HL-60/S4 treated with retinoic acid at 250 ng/mL for 4 days and 3 days (cell line): ENCODE data around the gene CHRNA4.

Source experiments
- in situ Hi-C: fragments of 300-500 bp; cut with MboI; formaldehyde crosslinking; loops from 2 replicates; pipeline ENCODE4 v1.7.0; 2022; ENCODE audit warnings: low sequenced_read_pairs

Gene CHRNA4

DNA sequence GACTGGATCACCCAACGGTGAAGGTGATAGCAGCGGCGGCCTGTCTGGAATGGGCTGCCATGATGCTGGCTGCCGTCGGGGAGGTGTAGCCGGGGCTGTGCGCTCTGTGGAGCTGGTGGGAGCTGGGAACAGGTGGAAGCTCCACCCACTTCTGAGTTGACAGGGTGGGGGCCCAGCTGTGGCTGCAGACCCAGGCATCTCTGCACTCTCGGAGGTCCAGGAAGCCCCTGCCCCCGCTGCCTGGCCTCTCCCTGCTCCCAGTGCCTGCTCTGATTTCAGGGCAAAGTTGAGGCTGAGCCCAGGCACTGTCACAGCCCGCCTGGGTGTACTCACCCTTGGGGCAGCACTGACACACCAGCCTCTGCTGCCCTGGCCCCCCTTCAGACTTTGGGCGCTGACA is 18.1 kb upstream of the CHRNA4 start:
- in situ Hi-C loops, result no loop called here

DNA sequence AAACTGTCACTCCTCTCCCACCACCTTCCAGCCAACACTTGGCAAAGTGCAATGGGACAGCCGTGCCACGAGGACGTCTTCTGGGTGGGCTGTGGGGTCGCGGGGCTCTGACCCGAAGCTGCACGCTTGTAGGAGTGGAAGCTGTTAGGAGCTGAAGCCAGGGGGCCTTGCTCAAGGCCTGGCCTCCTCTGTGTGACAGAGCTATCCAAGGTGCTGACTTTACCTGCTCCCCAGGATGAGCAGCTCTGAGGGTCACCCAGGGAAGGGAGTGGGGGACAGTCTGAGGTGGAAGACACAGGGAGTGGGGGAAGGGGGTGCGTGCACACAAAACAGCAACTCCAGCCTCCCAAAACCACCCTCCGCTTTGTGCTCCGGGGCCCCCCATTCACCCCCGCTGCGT is 17.5 kb upstream of the CHRNA4 start:
- in situ Hi-C loops, result no loop called here

DNA sequence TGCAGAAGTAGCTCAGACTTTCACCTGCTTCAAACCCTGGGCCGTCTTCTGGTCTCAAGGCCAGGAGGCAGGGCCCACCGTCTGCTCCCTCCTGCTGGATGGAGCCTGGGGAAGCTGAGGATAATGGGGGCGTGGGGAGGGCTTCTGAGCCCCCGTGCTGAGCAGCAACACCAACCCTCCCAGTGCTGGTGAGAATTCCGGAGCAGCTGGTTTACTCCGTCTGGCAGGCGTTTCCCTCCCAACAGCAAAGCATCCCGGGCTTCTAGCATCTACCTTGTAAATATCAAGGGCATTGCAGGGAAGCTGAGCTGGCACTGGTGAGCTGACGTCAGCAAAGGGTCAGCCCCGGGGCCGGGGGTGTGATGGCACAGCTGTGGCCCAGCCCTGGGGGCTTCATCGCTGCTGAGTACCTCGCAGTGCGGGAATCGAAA is 16.8 kb upstream of the CHRNA4 start:
- in situ Hi-C loops, result no loop called here

- in situ Hi-C loops, result no loop called here
Measured at GRCh38 chr20:63377256-63377941, 16.2 kb upstream of the CHRNA4 start.

DNA sequence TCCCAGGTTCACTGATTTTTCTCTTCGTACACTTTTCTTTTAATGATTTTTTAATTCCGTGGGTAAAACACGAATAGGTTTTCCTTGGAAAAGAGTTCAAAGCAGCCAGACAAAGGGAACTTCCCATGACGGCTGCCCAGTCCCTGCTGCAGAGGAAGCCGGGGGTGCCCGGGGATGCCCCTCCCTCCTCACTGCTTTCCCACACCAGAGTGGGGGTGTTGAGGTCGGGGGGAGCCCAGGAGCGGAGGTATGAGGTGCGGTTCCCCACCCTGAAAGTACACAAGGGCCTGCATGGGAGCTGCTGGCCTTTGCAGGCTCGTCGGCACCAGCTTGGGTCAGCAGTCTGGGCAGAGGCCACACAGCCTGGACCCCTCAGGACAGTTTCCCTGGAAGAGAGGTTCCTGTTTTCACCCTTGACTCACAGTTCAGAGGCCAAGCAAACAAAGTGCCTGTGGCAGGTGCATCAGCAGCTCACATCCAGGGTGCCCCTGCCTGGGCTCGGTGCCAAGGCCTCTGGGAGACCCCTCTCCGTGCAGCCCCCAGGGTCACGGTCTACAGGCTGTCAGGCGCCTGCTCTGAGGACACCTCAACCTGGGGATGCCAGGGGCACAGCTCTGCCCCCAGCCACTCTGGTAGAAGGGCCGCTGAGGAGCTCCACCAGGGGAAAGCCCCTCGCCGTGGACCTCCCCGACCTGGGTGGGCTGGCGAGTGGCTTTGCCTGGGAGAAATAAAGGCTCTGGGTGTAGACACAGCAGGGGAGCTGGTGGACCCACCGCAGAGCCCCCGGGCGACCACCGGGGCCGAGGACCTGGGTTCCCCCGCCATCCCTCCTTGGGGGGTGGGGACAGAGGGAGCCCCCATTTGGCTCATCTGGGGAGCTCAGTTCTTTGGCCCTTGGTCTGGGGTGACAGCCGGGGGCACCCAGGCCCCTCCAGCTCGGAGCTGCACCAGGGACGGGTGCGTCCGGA is 15.4 kb upstream of the CHRNA4 start:
- in situ Hi-C loops, result no loop called here

- in situ Hi-C loops, result no loop called here
Measured at GRCh38 chr20:63375438-63375837, 14.3 kb upstream of the CHRNA4 start.

- in situ Hi-C loops, result no loop called here
Measured at GRCh38 chr20:63374504-63374903, 13.4 kb upstream of the CHRNA4 start.

GRCh38 chr20:63373996-63374395 is 12.8 kb upstream of the CHRNA4 start:
- in situ Hi-C loops, result no loop called here

DNA sequence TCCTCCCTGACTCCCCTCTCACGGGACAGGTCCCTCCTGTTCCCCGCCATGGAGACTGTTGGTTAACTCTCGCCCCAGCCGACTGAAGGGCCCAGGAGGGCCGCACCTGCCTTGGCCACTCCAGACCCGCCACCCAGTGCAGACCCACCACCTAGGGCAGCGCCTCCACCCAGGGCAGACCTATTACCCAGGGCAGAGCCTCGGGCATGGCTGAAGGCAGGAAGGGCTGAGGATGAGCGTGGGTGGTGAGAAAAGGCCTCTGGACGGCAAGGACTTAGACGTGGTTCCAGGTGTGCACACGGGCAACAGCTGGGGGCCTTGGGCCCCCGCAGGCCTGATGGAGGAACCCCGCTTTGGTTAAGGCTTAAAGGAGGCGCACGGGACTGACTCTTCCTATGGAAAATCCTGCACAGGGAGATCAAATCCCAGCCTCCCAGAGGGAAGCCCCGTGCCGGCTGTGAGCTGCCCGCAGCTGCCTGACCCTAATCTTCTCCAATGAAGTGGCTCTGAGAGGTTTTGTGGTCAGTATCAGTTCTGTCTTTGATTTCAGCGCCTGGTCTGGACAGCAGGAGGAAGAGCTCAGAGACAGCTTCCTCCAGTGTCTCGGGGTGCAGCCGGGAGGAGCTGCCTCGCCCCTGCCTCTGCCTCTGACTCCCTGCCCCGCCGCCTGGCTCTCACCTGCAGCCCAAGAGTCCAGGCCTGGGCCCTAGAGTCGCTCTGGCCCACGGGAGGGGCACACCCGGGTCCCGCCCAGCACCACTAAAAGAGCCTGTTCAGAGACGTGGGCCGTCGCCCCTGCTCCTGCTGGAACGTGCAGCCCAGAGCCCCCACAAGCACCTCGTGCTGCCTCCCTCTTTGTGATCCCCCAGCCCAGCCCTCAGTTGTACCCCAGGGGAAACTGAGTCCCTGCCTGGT is 12.1 kb upstream of the CHRNA4 start:
- in situ Hi-C loops, result no loop called here

- in situ Hi-C loops, result no loop called here
Measured at GRCh38 chr20:63371291-63371865, 10.2 kb upstream of the CHRNA4 start.

GRCh38 chr20:63370618-63371187 is 9.6 kb upstream of the CHRNA4 start:
- in situ Hi-C loops, result no loop called here

DNA sequence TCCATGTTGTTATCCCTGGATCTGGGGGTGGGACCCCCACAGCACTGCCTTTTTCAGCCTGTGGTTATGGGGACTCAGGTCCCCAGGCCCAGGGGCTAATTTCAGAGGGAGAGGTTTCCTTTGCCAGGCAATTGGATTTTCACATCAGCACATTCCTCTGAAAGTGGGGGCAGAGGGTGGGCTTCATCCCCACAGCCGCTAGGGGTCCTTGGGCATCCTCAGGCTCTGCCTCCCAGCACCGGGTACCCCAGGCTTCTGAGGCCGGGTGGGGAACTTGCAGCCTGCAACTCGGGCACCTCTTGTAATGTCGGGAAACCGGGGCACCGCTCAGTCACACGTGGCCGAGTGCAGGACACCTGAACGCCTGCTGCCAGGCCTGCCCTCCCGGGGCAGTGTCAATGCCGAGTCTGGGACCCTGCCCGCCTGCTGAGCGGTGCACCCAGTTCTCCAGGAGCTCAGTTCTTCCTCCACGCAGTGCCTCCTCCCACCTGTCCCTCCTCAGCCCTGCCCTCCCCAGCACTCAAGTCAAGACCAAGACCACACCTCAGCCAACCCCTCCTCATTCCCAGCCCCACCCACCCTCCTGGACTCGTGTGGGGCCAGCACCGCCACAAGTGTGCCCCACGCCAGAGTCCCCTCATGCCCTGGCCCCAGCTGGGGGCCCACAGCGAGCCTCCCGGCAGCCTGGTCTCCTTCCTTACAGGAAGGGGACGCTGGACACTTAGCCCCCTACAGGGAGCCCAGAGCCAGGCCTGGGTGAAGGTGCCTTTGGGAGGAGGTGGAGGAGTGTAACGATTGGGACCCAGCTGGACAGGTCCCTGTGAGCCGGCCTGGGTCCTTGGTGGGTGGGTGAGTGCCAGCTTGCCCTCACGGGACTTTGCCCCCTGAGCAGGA is 8.8 kb upstream of the CHRNA4 start:
- in situ Hi-C loops, result no loop called here

GRCh38 chr20:63369024-63369530 is 7.9 kb upstream of the CHRNA4 start:
- in situ Hi-C loops, result no loop called here

GRCh38 chr20:63368151-63368550 is 7.0 kb upstream of the CHRNA4 start:
- in situ Hi-C loops, result no loop called here

- in situ Hi-C loops, result no loop called here
Measured at GRCh38 chr20:63367446-63368055, 6.4 kb upstream of the CHRNA4 start.

GRCh38 chr20:63366390-63367365 is 5.5 kb upstream of the CHRNA4 start:
- in situ Hi-C loops, result no loop called here

- in situ Hi-C loops, result no loop called here
Measured at GRCh38 chr20:63365601-63366389, 4.6 kb upstream of the CHRNA4 start.
